IPS DF 6.9 (cell line): ENCODE data around the gene TMEM17.

Experiments used
- DNase-seq: peaks from one replicate; pipeline ENCODE4 v3.0.0-alpha.2; 2013; ENCODE audit warnings: low read depth, low spot score
- H3K27ac ChIP-seq: one replicate; pipeline ENCODE4 v1.5.1; 2013; ENCODE audit warnings: low read length, control low read depth
- H3K27me3 ChIP-seq: 2 replicates; pipeline ENCODE4 v1.6.1; 2013; ENCODE audit warnings: mild to moderate bottlenecking, low read length; ENCODE audit not compliant: control insufficient read depth, insufficient read depth
- H3K36me3 ChIP-seq: 2 replicates; pipeline ENCODE4 v1.6.1; 2013; ENCODE audit warnings: low read length; ENCODE audit not compliant: control insufficient read depth, insufficient read depth
- H3K4me1 ChIP-seq: 2 replicates; pipeline ENCODE4 v1.6.1; 2013; ENCODE audit warnings: low read length; ENCODE audit not compliant: control insufficient read depth, insufficient read depth
- H3K4me3 ChIP-seq: 2 replicates; pipeline ENCODE4 v1.5.1; 2013; ENCODE audit warnings: mild to moderate bottlenecking, low read length
- H3K9me3 ChIP-seq: 2 replicates; pipeline ENCODE4 v1.6.1; 2013; ENCODE audit warnings: low read length, inconsistent platforms; ENCODE audit not compliant: control insufficient read depth, insufficient read depth
- WGBS: extraction: QIAGEN DNeasy Blood & Tissue Kit; methylation state at CpG from one replicate; pipeline ENCODE4 v1.1.7; 2013; ENCODE audit warnings: mixed read lengths, missing lambda C conversion rate; ENCODE audit not compliant: insufficient read length, insufficient coverage; 5-methylcytosine and 5-hydroxymethylcytosine counted together

Gene TMEM17

GRCh38 chr2:62506421-62506750, 391 bp upstream of the TMEM17 start:
- no CpG with 5 or more reads among the region's 3 CpGs for WGBS
- DNase-seq = no peak
- no peak overlapping the region for H3K27ac ChIP-seq

GRCh38 chr2:62505109-62505749, 766 bp downstream of the TMEM17 start:
- Histone ChIP-seq H3K4me3 (peak overlapping the region; percentile 91; the same call in 1 of the 2 replicates), H3K4me1 (peaks cover 2% of the 10 kb centered on the region; the same call in 1 of the 2 replicates), H3K27ac (no peak overlapping the region), H3K27me3 (no peaks in the 10 kb centered on the region), H3K9me3 (no peaks in the 10 kb centered on the region), H3K36me3 (no peaks in the 10 kb centered on the region)
- no peak for DNase-seq
- WGBS = no CpG with 5 or more reads among the region's 18 CpGs

More at GRCh38 chr2:62506421-62506750, 391 bp upstream of the TMEM17 start:
- Histone ChIP-seq H3K27me3 (no peaks in the 10 kb centered on the region), H3K4me1 (peaks cover 2% of the 10 kb centered on the region; the same call in 1 of the 2 replicates), H3K9me3 (no peaks in the 10 kb centered on the region), H3K4me3 (peak overlapping the region; percentile 91; the same call in 1 of the 2 replicates), H3K36me3 (no peaks in the 10 kb centered on the region)

- H3K27ac ChIP-seq = no peak overlapping the region
- H3K27me3 ChIP-seq = no peaks in the 10 kb centered on the region
- no peak for DNase-seq
- no peaks in the 10 kb centered on the region for H3K36me3 ChIP-seq
- H3K4me1 ChIP-seq = peaks cover 2% of the 10 kb centered on the region; the same call in 1 of the 2 replicates
- H3K4me3 ChIP-seq = no peak overlapping the region
- H3K9me3 ChIP-seq = no peaks in the 10 kb centered on the region
- WGBS = no CpG with 5 or more reads among the region's 6 CpGs
Measured at GRCh38 chr2:62504657-62505056, 1.3 kb downstream of the TMEM17 start.

GRCh38 chr2:62501794-62502500, 4.0 kb downstream of the TMEM17 start:
- Histone ChIP-seq H3K4me3 (no peak overlapping the region), H3K9me3 (no peaks in the 10 kb centered on the region), H3K27ac (no peak overlapping the region), H3K36me3 (no peaks in the 10 kb centered on the region), H3K27me3 (no peaks in the 10 kb centered on the region), H3K4me1 (peaks cover 2% of the 10 kb centered on the region; the same call in 1 of the 2 replicates)
- WGBS = no CpG with 5 or more reads among the region's 4 CpGs
- no peak for DNase-seq

- DNase-seq = no peak
- Histone ChIP-seq H3K4me1 (peaks cover 2% of the 10 kb centered on the region; the same call in 1 of the 2 replicates), H3K4me3 (no peak overlapping the region), H3K27me3 (no peaks in the 10 kb centered on the region), H3K36me3 (no peaks in the 10 kb centered on the region), H3K27ac (no peak overlapping the region), H3K9me3 (no peaks in the 10 kb centered on the region)
- WGBS = no CpG with 5 or more reads among the region's 3 CpGs
Measured at GRCh38 chr2:62501069-62501468, 4.9 kb downstream of the TMEM17 start.

GRCh38 chr2:62499430-62500060, 6.5 kb downstream of the TMEM17 start:
- Histone ChIP-seq H3K27me3 (no peaks in the 10 kb centered on the region), H3K27ac (no peak overlapping the region), H3K36me3 (no peaks in the 10 kb centered on the region), H3K4me1 (no peaks in the 10 kb centered on the region), H3K4me3 (no peak overlapping the region), H3K9me3 (no peaks in the 10 kb centered on the region)
- no CpG with 5 or more reads among the region's 2 CpGs for WGBS
- DNase-seq = no peak

GRCh38 chr2:62498739-62499138, 7.3 kb downstream of the TMEM17 start:
- H3K27me3 ChIP-seq = no peaks in the 10 kb centered on the region
- no peak overlapping the region for H3K4me3 ChIP-seq
- DNase-seq = no peak
- no peaks in the 10 kb centered on the region for H3K36me3 ChIP-seq
- no peaks in the 10 kb centered on the region for H3K9me3 ChIP-seq
- H3K27ac ChIP-seq = no peak overlapping the region
- no peaks in the 10 kb centered on the region for H3K4me1 ChIP-seq

GRCh38 chr2:62495761-62496160, 10.2 kb downstream of the TMEM17 start:
- H3K4me3 ChIP-seq = no peak overlapping the region
- H3K27me3 ChIP-seq = no peaks in the 10 kb centered on the region
- no peaks in the 10 kb centered on the region for H3K4me1 ChIP-seq
- WGBS = 100% methylated on average over 1 of the region's 2 CpGs
- no peaks in the 10 kb centered on the region for H3K9me3 ChIP-seq
- H3K27ac ChIP-seq = no peak overlapping the region
- no peaks in the 10 kb centered on the region for H3K36me3 ChIP-seq
- DNase-seq = no peak

- H3K27ac ChIP-seq = no peak overlapping the region
- no peaks in the 10 kb centered on the region for H3K9me3 ChIP-seq
- no peaks in the 10 kb centered on the region for H3K36me3 ChIP-seq
- H3K4me3 ChIP-seq = no peak overlapping the region
- no CpG with 5 or more reads among the region's 2 CpGs for WGBS
- no peaks in the 10 kb centered on the region for H3K4me1 ChIP-seq
- DNase-seq = no peak
- no peaks in the 10 kb centered on the region for H3K27me3 ChIP-seq
Measured at GRCh38 chr2:62492048-62492447, 13.9 kb downstream of the TMEM17 start.

- H3K9me3 ChIP-seq = no peaks in the 10 kb centered on the region
- H3K36me3 ChIP-seq = no peaks in the 10 kb centered on the region
- no peak overlapping the region for H3K27ac ChIP-seq
- no peaks in the 10 kb centered on the region for H3K27me3 ChIP-seq
- H3K4me1 ChIP-seq = no peaks in the 10 kb centered on the region; the same call in 1 of the 2 replicates
- no peak for DNase-seq
- WGBS = no CpG with 5 or more reads among the region's 1 CpG
- H3K4me3 ChIP-seq = no peak overlapping the region
Measured at GRCh38 chr2:62489702-62490101, 16.3 kb downstream of the TMEM17 start.
